DMS 273 treated with DMSO at 0.1 percent for 48 hours (cell line): ENCODE measurements around the gene BBS1.
"Not testable (repeated sequence)": the region's sequence is repeated elsewhere in the genome, so short reads cannot be mapped to it uniquely, and the experiment has no call there.

Experiments
- DNase-seq: peaks from one replicate; lab custom pipeline; 2025; lab: John Stamatoyannopoulos, UW

BBS1 gene

GRCh38 chr11:66510271-66510989 is at the start of gene BBS1:
TSS of gene BBS1 (plus strand) at chr11:66510635. CDS start at chr11:66510660, 25 bp downstream.
- DNase-seq, result peak; percentile 28

DNA sequence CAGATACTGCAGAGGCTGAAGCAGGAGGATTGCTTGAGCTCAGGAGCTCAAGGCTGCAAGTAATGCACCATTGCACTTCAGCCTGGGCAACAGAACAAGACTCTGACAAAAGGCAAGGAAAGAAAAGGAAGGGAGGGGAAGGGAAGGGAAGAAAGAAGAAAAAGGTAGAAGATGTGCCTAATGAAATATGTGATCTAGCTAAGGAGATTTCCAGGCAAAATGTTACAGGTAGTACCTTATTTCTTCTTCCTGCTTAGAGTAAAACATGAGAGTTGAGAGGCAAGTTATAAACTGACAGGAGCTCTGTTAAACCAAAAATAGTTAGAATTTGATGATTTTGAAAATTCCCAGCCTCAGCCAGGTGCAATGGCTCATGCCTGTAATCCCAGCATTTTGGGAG is 48.4 kb upstream of the BBS1 start:
- no peak for DNase-seq

DNA sequence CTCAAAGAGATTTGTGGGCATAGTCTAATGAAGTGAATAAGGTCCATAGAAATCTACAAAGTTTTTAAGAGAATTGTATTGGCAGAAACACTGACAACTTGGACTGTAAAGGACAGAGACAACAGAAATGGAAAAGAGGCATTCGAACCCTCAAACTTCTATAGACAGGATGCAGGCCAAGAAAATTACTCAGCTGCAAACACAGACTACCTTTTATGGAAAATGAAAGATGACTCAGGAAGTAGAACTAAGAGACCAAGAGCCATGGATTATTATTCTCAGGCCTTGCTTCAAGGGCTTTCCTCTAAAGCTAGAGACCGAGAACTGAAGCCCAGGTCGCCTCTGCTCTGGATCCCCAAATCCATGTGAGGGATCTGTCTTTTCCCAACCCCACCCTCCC is 47.5 kb upstream of the BBS1 start:
- DNase-seq, result no peak

GRCh38 chr11:66464116-66464515 is 46.3 kb upstream of the BBS1 start:
- DNase-seq, result not testable (repeated sequence)

DNA sequence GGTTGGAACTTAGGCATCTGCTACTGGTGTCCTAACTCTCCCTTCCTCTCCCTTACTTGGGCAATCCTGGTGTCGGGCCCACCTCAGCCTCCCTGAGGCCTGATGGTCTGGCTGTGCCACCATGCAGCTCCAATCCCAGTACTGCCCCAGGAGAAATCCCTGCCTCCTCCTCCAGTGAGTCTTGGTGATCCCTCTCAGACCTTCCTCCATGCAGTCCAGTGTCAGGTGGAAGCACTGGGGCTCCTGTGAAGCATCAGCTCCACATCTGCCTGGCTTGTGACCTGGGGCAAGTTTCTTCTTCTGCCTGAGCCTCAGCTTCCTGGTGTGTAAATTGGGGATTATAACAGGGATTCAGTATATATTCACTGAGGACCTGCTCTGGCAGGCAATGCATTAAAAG is 45.5 kb upstream of the BBS1 start:
- DNase-seq, result no peak

DNA sequence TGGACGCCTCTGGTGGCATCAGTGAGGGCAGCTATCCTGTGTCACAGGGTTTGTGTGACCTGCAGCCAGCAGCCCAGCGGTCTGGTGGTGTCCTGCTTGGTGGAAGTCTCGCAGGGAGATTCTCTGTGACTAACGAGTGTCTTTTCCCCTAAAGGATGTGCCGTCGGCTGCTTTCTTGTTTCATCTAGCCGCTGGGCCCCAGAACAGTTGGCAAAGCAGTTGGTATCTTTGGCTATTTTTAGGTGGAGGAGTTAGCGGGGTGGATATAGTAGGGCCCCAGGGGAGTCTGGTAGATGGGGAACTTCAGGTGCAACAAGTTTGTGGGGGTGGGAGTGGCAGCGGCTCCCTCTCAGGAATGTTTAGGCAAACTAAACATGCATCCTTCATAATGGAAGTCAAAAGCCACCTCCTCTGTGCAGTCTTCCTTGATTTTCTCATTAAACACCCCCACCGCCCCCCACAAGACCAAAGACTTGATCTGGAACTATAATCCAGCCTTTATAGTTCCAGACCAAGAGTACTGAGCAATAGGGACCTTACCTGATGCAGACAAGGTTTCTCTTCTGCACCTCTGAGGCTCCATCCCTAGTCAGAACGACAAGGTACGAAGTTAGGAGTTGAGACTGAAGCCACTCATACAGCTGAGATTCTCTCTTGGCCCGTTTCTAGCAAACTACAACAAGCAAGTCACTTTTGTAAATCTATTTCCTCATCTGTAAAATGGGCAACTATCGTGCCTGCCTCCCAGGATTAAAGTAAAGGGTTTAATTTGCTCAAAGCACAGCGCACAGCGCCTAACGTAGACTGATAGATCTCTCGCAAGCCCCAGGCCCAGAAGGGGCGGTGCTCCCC is 44.8 kb upstream of the BBS1 start:
- no peak for DNase-seq

DNA sequence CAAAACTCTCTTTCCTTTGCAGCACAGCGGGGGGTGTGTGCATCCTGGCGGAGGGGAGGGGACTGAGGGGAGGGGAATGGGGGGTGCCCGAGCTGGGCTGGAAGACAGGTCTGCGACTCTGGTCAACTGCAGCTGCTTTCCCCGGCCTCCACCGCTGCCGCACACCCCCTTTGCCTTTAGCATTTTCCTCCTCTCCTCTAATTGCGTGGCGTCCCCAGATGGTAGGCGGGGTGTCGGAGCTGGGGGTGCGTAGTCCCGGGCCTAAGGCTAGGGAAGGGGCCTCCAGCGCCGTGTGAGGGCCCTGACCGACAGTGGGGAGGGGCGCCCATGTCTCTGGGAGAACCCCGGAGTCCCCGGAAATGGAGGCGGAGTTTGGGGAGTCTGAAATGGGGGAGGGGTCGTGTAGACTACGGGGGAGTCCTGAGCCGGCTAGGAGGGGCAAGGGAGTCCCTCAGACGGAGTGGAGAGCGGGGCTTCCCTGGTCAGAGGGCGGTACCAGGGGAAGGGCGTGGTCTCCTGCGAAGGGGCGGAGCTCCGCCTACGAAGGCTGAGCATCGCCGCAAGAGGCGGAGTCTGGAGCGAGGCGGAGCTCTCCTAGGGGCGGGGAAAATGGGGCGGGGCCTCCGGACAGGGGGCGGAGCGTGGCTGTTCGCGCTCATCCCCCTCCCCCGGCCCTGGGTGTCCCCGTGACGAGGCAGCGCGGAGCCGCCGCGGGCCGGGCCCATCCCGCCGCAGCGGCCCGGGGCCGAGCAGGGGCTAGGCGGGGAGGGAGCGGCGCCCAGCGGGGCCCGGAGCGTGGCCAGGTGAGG is 44.0 kb upstream of the BBS1 start, which contains the start of gene PELI3:
Gene PELI3 (plus strand): TSS at position 681 of the 809 bp plus-strand sequence. CDS start 1,224 bp downstream, outside the sequence.
- DNase-seq, result peak; percentile 30

GRCh38 chr11:66467034-66467659 is 43.3 kb upstream of the BBS1 start:
- no peak for DNase-seq

GRCh38 chr11:66467756-66468155 is 42.7 kb upstream of the BBS1 start:
- DNase-seq, result no peak

- no peak for DNase-seq
These were observed 41.7 kb upstream of the BBS1 start for GRCh38 chr11:66468691-66469090.

DNA sequence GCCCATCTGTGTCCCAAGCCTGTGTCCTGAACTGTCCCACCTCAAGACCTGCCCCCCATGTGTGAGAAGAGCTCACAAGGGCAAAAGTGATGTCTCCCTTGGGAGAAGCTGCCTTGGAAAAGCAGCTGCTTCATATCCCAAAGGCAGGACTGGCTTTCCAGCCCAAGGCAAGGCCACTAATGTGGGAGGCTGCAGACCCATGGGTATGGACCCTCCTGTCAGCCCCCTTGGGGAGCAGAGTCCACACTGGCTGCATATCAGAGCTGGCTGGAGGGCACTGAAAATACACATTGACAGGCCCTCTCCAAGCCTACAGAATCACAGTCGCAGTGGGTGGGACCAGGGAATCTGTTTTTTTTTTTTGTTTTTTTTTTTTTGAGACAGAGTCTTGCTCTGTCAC is 41.0 kb upstream of the BBS1 start:
- no peak for DNase-seq

GRCh38 chr11:66470015-66470414 is 40.4 kb upstream of the BBS1 start:
- no peak for DNase-seq

- no peak for DNase-seq
These were observed 39.3 kb upstream of the BBS1 start for GRCh38 chr11:66471142-66471541.

- DNase-seq, result no peak
These were observed 38.4 kb upstream of the BBS1 start for GRCh38 chr11:66472054-66472453.

GRCh38 chr11:66473167-66473566 is 37.3 kb upstream of the BBS1 start:
- no peak for DNase-seq

DNA sequence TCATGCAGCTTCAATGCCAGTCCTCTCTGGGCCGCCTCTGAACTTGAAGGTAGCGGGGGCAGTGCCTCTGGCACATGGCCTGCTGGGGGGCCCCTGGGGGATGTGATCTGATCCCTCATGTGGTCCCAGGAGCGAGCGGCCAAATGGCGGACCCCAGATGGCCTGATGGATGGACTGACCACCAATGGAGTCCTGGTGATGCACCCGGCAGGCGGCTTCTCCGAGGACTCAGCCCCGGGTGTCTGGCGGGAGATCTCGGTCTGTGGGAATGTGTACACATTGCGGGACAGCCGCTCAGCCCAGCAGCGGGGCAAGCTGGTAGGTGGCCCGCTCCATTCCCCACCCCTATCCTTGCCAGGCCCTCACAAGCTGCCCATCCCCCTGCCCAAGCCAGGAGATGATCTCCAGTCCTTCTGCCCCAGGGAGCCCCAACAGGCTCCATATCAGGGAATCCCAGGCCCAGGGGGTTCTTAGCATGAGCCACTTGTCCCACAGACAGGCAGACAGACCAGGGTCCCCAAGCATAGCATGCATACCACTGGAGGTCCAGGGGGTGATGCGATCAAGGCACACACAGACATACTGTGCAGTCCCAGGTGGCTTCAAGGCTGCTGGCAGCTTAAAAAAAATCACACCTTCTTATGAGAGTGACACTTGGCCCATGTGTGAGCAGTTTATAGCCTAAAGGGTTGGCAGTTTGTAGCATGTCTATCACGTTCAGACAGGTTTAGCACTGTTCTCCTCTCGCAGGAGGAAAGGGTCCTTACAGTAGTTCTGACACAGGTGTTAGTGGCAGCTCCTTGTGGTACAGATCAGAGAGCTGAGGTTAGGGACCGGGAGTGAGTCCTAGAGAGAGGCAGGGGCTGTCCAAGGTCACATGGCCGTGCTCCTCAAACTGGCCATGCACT is 36.6 kb upstream of the BBS1 start:
- DNase-seq, result no peak

GRCh38 chr11:66475349-66476172 is 34.9 kb upstream of the BBS1 start:
- DNase-seq, result no peak

GRCh38 chr11:66476173-66476840 is 34.1 kb upstream of the BBS1 start:
- no peak for DNase-seq

DNA sequence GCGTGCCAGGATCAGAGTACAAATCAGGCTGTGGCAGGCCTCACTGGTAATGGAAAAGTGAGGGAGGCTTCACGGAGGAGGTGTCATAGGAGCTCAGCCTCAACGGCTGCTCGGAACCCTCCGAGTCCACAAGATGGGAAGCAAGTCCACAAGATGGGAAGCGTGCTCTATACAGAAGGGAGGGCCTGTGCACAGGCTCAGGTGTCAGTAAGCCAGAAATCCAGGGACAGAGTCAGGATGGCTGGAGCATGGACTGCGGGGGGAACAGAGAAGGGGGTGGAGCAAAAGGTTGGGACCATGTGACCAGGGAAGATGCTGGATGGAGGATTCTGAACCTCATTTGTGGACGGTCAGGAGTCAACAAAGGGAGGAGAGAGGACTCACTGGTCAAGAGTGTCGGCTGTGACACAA is 33.6 kb upstream of the BBS1 start:
- no peak for DNase-seq
